Measurements from ENCODE around the gene DIP2C.
"Not testable (repeated sequence)": the region's sequence is repeated elsewhere in the genome, so short reads cannot be mapped to it uniquely, and the experiment has no call there.

DIP2C gene

DNA sequence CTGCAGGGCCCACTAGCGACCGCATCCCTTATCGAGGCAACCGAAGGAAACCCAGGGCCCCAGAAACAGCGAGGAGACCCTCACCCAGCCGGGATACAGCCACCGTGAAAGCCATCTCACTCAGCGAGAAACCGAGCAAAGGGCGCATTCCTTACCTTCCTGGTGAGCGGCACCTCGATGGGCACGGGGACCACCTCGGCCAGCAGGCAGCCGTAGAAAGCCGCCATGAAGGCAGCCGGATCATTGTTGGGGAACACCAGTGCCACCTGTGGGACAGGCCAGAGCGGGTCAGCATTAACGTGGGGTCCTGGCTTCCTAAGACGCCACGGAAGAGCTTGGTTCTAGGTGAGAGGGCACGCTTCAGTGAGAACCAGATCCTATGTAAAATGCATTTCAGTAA is 290.5 kb downstream of the DIP2C start:
- no peak for DNase-seq (ENCODE audit: low read depth in 4 of 4, low spot score in 1 of 4)

DNA sequence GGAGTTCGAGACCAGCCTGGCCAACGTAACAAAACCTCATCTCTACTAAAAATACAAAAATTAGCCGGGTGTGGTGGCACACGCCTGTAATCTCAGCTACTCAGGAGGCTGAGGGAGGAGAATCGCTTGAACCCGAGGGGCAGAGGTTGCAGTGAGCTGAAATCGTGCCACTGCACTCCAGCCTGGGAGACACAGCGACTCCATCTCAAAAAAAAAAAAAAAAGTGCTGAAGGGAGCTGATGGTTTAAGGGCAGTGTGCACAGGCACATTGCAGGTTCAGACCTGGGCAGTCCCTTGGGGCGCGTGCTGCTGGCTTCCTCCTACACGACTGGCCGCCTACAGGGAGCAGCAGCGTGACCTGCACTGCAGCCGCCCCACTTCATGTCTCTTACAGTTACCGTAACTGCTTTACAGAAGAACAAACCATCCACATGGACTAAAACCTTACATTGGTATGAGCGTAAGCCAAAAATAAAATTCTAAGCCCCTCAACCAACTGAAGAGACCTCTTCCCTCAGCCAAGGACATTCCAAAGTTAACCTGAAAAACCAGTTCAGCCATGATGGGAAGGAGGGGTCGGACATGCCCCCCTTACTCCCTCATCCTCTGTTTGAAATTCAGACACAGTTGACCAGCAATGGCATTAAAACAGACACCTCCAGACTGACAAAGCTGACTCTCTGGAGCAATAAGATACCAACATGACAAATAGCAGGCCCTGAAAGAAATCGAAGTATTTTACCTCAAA is 292.0 kb downstream of the DIP2C start:
- DNase-seq (ENCODE audit: low read depth in 4 of 4, low spot score in 1 of 4): no peak

DNA sequence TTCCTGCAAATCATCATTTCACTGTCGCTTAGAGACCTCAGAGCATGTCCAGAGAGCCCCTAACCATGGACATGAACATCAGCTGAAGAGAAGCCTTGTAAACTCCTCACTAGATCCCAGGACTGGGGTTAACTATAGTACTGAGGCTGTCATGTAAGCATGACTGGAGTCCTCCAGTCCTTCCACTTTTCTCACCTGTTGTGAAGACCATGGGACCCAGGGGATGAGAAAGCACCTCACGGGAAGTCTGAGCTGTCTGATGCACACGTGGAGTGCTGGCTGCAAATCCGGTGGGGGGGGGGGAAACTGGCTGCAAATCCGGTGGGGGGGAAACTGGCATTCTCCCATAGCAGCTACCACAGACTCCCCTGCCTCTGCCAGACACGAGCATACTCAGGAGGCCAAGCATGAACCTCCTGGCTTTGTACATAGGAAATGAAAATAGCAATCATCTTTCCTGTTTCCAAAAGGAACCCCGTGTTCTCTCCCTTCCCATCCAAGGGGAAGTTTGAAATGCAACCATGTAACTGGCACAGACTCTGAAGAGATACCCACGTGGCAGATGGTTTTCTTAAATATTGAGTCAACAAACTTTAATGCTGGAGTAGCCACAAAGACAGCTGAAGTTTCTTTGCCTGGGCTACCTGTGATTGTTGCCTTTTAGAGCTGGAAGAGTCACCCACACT is 292.8 kb downstream of the DIP2C start:
- no peak for DNase-seq (ENCODE audit: low read depth in 4 of 4, low spot score in 1 of 4)

DNA sequence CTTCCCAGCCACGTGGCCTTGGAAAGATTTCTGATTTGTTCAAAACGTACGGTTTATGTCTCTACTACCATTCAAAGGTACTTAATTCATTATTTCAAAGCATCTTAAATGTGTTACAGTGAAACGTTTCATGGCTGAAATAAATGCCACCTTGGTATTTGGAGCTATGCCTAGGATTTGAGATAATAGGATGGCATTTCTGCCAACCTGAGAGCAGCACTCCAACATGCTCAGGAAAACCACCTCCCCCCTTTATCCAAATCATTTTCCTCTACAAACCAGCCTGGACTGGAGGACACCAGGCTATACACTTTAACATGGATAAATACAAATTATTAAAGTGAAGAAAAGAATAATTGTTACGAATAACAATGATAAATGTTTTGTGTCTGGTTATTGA is 293.4 kb downstream of the DIP2C start:
- DNase-seq (ENCODE audit: low read depth in 4 of 4, low spot score in 1 of 4): no peak

DNA sequence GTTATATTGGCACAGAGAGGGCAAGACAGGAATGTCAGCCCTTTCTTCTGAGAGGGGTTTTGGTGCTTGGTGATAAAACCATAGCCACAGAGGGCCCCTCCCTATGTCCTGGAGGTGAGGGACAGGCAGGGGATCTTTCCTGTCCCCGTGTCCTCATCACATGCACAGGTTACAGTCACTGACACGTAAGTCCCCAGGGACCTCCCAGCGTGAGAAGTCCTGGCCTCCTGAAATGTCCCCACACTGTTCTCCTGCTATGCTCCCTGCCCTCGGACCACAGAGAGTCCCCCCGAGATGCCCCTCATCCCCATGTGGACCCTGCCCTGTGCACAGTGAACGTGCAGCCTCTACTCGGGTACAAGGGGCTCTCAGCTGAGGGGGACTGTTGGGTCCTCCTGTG is 293.8 kb downstream of the DIP2C start:
- DNase-seq (ENCODE audit: low read depth in 4 of 4, low spot score in 1 of 4): no peak

DNA sequence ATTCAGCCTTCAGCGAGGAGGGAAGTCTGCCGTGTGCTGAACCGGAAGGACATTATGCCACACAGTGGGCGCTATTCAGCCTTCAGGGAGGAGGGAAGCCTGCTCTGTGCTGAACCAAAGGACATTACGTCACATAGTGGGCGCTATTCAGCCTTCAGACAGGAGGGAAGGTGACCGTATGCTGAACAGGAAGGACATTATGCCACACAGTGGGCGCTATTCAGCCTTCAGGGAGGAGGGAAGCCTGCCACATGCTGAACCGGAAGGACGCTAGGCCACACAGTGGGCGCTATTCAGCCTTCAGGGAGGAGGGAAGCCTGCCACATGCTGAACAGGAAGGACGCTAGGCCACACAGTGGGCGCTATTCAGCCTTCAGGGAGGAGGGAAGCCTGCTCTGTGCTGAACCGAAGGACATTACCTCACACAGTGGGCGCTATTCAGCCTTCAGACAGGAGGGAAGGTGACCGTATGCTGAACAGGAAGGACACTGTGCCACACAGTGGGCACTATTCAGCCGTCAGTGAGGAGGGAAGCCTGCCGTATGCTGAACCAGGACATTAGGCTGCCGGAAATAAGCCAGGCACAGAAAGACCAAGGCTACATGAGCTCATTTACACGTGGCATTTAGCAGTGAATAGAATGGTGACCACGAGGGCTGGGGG is 294.9 kb downstream of the DIP2C start:
- DNase-seq (ENCODE audit: low read depth in 4 of 4, low spot score in 1 of 4): not testable (repeated sequence)

DNA sequence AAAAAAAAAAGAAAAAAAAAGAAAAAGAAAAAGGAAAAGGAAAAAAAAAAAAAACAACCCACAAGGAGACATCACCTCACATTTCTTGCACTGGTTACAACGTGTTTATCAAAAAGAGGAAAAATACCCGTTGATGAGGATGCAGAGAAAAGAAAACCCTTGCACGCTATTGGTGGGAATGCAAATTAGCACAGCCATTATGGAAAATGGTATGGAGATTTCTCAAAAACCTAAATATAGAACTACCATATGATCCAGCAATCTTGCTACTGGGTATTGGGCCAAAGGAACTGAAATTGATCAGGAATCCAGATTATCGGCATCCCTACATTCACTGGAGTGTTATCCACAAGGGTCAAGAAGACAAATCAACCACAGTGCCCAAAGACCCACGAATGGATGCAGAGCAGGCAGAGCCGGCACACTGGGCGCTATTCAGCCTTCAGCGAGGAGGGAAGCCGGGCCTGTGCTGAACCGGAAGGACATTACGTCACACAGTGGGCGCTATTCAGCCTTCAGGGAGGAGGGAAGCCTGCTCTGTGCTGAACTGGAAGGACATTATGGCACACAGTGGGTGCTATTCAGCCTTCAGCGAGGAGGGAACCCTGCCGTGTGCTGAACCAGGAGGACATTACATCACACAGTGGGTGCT is 295.6 kb downstream of the DIP2C start:
- DNase-seq (ENCODE audit: low read depth in 4 of 4, low spot score in 1 of 4): no peak

DNA sequence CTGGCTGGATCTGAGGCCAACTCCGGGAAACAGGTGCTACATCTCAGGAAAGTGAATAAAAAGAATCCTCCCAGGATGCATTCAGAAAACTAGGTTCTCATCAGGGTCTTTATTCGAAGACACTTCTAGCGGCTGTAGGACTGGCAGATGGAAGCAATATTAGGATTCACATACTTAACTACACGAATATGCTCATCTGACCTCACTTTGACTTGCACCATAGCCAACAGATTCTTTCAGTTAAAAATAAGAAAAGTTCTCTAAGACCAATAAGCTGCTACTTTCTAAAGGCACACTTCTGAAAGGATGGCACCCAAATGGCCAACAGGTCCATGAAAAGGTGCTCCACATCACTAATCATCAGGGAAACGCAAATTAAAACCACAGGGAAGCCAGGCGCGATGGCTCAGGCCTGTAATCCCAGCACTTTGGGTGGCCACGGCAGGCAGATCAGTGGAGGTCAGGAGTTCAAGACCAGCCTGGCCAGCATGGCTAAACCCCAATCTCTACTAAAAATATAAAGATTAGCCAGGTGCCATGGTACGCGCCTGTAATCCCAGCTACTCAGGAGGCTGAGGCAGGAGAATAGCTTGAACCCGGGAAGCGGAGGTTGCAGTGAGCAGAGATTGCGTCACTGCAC is 296.2 kb downstream of the DIP2C start:
- no peak for DNase-seq (ENCODE audit: low read depth in 4 of 4, low spot score in 1 of 4)

DNA sequence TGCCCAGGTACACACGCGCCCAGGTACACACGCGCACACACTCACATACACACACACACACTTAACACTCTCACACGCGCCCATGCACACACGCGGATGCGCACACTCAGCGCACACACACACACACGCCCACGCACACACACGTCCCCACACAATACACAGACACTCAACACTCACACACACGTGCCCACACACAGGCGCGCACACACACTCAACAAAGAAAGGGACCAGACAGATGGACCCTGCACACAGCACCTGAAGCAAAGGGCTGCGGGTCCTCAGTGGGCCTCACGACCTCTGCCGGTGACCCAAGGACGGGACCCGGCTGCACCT is 296.8 kb downstream of the DIP2C start:
- no peak for DNase-seq (ENCODE audit: low read depth in 4 of 4, low spot score in 1 of 4)

DNA sequence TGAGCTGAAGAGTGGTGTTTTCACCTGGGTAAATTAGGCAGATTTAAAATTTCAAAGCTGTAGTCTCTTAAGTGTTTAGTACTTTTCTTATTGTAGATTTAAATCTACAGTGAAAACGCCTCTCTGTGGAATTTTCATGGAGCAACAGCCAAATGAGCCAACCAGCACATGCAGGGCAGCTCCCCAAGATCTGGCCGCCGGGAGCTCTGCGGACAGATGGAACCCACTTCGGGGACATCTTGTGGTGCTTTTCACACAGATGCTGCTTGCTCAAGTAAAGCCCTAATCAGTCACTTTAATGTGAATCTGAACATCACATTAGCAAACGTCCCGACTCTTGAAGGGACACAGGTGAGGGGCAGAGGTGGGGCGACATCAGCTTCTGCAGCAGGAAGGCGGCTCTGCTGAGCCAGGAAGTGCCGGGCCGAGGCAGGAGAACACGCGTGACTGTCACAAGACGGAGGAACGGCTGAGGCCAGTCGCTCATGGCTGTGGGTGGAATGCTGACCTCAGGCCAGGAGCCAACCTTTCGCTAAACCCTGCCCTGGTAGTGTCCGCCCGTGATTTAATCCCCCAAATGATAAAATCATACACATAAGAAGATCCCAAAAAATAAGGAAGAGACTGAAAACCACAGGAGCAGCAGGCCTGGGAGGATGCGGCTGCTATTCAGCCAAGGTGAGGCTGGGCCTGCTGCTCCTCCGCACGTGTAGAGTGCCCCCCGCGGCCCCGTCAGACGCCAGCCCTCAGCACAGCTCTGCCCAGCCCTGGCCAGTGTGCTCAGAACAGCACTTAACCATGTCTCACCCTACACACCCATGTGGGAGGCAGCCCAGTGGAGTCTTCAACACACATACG is 297.4 kb downstream of the DIP2C start:
- DNase-seq (ENCODE audit: low read depth in 4 of 4, low spot score in 1 of 4): no peak

DNA sequence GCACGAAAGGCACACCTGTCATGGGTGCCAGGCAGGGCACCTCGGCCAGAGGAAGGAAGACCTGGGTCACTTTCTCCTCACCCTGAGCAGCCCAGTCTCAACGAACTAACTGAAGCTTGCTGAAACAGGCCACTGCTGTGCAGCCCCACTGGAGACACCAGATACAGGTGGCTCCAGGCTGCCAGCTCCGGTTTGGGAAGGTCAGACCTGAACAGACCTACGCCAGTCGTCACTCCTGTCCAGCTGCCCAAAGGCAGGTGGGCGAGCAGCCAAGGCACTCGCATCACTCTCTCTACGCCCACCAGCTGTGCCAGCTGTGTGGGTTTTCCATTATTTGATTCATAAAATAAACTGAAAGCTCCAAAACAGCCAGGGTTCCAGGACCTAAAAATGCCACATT is 298.2 kb downstream of the DIP2C start:
- no peak for DNase-seq (ENCODE audit: low read depth in 4 of 4, low spot score in 1 of 4)

DNA sequence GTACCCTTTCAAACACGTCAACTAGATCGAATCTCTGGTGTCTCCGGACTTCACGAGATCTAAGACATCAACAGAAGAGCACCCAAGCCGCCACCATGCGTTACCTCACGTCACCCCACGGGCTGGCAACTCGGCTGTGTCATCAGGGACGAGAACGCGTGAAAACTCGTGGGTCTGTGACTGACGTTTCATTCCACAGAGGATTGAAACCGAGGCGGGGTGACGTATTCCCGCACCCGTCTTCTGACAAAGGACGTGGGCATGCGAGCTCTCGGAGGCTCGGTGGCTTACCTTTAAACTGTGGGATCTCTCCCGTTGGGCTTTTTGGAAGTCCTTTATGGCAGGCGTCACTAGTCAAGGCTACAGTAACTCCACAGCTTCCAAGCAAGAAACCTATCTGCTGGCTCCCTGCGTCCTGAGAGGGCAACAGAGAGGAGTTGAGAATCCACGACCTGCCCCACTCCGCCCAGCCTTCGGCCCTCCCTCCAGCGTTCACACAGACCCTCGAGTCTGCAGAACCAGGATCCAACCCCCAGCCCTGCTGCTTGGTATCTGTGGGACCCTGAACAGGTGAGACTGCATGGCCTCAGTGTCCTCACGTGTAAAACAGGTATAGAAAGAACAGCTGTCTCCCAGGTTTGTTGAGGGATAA is 298.9 kb downstream of the DIP2C start:
- no peak for DNase-seq (ENCODE audit: low read depth in 4 of 4, low spot score in 1 of 4)

DNA sequence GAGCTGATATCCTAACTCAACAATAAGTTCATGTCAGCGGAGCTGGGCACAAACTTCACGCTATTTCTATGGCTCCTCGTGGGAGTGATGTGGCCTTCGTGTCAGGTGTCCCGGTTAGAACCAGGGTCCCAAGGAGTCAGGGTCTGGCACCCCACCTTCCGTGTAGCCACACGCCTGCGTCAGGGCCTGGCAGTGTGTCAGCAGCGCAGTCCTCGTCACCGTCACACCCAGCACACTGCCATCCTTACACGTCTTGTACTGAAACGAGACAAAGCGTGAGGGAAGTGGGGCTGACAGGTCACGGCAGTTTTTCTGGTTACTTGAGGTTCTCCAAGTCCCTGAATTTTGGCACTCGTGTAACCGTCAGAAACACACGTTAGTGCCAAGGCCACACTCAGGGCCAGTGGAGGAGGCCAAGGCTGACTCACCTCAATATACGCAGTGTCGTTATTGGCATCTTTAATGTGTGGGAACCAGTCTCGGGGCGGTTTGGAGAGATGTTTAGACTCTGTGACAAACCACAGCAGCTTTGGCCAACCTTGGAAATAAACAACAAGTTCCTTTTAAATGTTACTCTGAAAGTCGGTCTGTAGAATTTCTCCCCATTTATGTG is 299.5 kb downstream of the DIP2C start:
- no peak for DNase-seq (ENCODE audit: low read depth in 4 of 4, low spot score in 1 of 4)

DNA sequence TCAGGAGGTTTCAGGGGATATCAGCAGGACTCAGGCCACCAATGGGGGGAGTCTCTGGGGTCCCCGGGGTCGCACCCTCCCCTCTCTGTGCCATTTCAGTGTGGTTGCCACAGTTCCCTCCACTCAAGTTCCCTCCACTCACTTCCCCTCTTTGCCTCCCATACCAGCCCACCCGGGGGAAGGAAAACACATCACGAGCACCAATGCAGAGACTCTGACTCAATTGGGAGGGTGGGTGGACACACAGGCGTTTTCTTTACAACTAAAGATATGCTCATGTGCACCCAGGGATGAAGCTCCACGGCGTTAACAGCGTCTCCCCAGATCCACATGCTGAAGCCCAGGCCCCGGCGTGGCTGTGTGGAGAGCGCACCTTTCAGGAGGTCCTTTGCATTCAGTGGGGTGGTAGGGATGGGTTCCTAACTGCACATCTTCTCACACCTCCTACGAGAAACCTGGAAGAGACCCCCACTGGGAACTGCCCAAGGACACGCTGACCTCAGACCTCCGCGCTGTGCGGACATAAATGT is 300.1 kb downstream of the DIP2C start:
- no peak for DNase-seq (ENCODE audit: low read depth in 4 of 4, low spot score in 1 of 4)

DNA sequence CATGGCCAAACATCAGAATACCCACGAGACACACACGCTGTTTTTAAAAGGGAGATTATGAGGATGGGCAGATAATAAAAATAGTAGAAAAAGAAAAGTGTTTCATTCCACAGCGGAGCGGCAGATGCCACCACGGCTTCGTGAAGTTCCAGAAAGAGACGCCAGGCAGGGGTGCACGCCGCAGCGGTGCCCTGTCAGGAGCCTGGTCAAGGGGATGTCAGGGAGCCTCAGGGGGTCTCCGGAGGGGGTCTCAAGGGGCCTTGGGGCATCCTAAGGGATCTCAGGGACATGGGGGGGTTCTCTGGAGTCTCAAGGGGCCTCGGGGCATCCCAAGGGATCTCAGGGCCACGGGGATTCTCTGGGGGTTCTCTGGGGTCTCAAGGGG is 300.8 kb downstream of the DIP2C start:
- DNase-seq (ENCODE audit: low read depth in 4 of 4, low spot score in 1 of 4): no peak

DNA sequence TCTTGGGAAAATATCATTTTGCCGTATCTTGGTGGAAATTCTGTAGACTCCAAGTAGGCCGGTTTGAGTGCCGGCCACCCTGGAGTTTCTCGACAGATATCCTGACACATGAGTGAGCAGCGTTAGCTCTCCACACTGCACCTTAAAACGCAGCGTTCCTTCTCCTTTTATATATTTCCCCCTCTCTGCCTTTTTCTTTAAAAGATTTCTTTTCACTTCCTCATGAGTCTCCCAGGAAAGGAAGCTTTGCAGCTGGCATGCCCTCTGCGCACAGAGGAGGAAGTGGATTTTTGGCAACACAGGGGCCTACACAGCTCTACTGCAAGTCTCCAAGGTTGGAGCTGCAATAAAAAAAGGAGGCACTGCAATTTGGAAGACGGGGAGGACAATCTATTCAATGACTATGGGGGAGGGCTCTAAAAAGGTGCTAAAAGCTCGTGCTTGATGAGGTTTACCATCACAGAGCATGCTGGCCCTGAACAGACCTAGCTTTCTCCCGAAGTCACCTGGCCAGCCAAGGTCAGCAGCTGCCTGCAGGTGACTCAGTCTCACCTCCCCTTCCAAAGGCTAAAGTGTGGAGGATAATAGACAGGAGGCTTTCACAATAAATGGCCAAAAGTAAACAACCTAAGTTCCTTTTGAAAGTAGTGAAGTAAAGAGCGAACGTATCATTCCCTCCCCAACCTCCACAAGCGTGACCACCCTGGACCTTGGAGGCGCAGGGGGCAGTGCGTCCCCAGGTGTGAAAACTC is 301.4 kb downstream of the DIP2C start:
- DNase-seq (ENCODE audit: low read depth in 4 of 4, low spot score in 1 of 4): no peak

DNA sequence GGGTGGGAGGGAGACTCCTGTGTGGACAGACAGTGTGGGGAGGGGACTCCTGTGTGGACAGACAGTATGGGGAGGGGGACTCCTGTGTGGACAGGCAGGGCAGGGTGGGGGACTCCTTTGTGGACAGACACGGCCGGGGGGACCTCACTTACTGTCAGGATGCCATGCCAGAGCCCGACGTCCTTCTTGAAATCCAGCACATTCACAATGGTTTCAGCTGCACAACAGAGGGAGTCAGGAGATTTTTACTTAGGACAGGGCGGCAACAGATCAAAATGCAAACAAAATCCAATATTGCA is 301.9 kb downstream of the DIP2C start:
- no peak for DNase-seq (ENCODE audit: low read depth in 4 of 4, low spot score in 1 of 4)

DNA sequence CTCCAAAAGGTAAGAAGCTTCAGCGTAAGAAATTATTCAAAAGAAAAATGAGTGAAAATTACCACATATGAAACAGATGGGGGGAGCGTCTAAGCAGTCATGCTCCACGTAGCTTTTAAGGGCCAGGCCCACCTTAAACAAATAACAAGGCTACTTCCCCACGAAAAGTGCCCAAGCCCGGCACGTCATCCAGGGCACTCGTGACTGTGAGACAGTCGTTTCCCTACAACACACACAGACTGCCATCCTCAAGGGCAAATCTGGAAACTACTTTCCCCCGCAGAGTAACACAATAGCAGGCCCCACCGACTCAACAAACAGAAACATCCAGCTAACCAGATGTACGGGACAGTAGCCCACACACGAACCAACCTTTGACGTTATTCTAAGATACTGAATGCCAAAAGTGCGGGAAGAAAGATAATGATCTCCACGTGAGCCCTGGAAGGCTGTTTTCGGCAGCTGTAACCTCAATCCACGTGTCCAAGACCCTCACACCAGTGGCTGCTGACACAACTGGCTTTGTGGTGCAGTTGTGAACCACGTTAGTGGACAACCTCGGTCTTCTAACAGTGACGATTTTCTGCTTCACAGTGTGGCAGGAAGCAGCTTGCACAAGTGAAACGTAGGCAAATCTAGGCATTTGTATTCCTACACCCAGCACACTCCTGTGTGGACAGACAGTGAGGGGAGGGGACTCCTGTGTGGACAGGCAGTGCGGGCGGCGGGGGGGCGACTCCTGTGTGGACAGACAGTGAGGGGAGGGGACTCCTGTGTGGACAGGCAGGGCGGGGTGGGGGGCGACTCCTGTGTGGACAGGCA is 302.5 kb downstream of the DIP2C start:
- no peak for DNase-seq (ENCODE audit: low read depth in 4 of 4, low spot score in 1 of 4)
